Endometrial microvascular endothelial cells (primary cell): ENCODE measurements around the gene DXO. TPM values are rescaled to one million over a fixed set of nuclear protein-coding genes. Genes with fewer than 3 reads are reported as not detected.
"Not testable (repeated sequence)": the region's sequence is repeated elsewhere in the genome, so short reads cannot be mapped to it uniquely, and the experiment has no call there.

ENCODE experiments used
- in situ Hi-C: cut with HindIII; loops from 2 replicates; pipeline ENCODE4 v1.10.0; 2017; ENCODE audit warnings: low sequenced_read_pairs, low pct_unique_long_range_greater_than_20kb; ENCODE audit errors: inconsistent ontology term
- total RNA-seq: library from RNA; depleted of rRNA; stranded (reverse); fragments of >200 nt; gene quantifications from one replicate; pipeline ENCODE4 v1.2.3, GENCODE V29; 2015; ENCODE audit errors: inconsistent ontology term

The DXO gene
- 13.8 TPM for total RNA-seq

DNA sequence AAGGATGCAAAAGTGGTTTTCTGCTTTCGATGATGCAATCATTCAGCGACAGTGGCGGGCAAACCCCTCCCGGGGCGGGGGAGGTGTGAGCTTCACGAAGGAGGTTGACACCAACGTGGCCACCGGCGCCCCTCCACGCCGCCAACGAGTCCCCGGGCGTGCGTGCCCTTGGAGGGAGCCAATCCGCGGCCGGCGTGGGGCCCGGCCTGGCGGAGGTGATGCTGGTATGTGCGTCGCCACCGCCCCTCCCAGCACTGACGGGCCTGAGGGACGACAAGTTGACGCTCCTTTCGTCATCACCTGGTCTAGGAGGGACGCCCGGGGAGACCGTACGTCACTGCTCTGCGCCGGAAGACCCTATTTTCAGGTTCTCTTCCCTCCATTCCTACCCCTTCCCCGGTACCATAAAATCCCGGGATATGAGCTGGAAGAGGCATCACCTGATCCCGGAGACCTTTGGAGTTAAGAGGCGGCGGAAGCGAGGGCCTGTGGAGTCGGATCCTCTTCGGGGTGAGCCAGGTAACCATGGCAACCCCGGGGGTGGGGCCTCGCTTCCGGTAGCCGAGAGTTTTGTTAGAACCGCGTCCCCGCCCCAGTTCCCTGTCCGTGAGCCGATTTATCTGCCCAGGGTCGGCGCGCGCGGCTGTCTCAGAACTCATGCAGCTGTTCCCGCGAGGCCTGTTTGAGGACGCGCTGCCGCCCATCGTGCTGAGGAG lies at the start of gene DXO:
Gene DXO (minus strand): TSS at position 146 of the 716 bp plus-strand sequence. CDS start 463 bp downstream, outside the sequence.
- in situ Hi-C loops = no loop called here

GRCh38 chr6:32014547-32014946 lies 42.6 kb upstream of the DXO start, which contains the start of gene C4B:
TSS of gene C4B (plus strand) at chr6:32014795. CDS start at chr6:32014846, 51 bp downstream.
- in situ Hi-C loops = not testable (repeated sequence)

DNA sequence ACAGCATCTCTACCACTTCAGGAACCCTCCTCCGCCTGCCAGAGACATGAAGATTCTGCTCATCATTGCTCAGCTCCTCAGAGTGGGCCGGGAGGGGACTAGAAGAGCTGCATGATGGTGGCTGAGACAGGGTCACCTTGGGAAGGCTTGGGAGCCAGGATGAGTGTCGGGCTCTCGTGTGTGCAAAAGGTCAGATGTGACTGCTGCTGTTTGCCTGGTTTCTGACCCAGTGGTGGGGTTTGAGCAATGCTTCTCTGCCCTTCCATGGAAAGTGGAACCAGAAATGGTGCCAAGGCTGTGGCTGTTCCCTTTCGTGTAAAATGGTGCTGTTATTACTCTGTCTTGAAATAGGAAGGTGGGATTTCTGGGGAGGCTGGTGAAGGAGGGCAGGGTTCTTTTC lies 41.8 kb upstream of the DXO start:
- in situ Hi-C loops = not testable (repeated sequence)

DNA sequence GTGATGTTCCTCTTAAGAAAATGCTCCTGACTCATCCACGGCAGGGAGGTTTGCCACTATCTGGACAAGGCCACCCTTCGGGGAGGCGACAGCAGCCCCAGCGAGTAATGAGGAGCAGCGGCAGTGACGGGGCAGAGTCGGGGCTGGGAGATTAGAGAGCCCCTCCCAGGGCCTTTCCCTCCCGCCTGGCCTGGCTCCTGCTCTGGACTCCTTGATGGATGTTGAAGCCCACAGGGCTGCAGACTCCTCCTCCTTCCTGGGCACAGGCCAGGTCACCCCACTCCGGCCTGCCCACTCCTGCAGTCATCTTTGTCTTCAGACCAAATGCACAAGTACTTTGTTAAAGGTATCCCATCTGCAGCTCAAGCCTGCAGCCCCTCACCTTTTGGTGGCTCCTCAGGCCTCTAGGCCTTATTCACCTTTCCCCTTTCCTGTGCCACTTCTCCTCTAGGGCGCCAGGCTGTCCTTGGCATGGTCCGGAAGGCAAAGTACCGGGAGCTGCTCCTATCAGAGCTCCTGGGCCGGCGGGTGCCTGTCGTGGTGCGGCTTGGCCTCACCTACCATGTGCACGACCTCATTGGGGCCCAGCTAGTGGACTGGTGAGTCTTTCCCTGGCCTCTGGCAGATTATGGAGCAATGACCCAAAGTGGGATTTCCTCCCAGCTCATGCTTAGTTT lies 41.1 kb upstream of the DXO start:
- in situ Hi-C loops = not testable (repeated sequence)

- in situ Hi-C loops = not testable (repeated sequence)
Observed at GRCh38 chr6:32010856-32011530, 39.1 kb upstream of the DXO start.

- in situ Hi-C loops = not testable (repeated sequence)
Observed at GRCh38 chr6:32009537-32009936, 37.6 kb upstream of the DXO start.

DNA sequence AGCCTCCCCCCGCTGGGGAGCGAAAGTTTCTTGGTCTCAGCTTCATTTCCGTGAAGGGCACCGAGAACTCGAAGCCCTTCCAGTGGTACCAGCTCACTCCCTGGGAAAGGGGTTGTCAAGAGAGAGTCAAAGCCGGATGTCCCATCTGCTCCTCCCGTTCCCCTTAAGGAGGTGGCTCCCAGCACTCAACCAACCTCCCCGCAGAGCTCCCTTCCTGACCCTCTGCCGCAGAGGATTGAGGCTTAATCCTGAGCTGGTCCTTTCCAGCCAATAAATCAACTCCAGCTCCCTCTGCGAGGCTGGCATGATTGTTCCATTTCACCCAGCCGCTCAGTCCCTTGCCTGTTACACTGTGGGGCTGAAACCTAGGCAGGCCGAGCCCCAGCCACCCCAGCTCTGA lies 36.7 kb upstream of the DXO start:
- in situ Hi-C loops = not testable (repeated sequence)

DNA sequence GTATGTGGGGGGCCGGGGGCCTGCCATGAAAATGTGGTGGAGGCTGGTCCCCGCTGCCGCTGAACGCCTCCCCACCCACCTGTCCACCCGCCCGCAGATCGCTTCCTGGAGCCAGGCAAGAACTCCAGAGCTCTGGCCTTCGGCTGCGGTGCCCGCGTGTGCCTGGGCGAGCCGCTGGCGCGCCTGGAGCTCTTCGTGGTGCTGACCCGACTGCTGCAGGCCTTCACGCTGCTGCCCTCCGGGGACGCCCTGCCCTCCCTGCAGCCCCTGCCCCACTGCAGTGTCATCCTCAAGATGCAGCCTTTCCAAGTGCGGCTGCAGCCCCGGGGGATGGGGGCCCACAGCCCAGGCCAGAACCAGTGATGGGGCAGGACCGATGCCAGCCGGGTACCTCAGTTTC lies 36.1 kb upstream of the DXO start:
- in situ Hi-C loops = not testable (repeated sequence)

DNA sequence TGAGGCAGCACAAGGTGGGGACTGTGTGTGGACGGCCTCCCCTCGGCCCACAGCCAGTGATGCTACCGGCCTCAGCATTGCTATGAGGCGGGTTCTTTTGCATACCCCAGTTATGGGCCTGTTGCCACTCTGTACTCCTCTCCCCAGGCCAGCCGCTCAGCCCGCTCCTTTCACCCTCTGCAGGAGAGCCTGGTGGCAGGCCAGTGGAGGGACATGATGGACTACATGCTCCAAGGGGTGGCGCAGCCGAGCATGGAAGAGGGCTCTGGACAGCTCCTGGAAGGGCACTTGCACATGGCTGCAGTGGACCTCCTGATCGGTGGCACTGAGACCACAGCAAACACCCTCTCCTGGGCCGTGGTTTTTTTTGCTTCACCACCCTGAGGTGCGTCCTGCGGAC lies 35.1 kb upstream of the DXO start:
- in situ Hi-C loops = not testable (repeated sequence)

GRCh38 chr6:32005991-32006529 lies 34.1 kb upstream of the DXO start:
- in situ Hi-C loops = not testable (repeated sequence)

GRCh38 chr6:32005538-32005880 lies 33.6 kb upstream of the DXO start:
- in situ Hi-C loops = not testable (repeated sequence)

- in situ Hi-C loops = not testable (repeated sequence)
Observed at GRCh38 chr6:32004864-32005537, 33.1 kb upstream of the DXO start.

DNA sequence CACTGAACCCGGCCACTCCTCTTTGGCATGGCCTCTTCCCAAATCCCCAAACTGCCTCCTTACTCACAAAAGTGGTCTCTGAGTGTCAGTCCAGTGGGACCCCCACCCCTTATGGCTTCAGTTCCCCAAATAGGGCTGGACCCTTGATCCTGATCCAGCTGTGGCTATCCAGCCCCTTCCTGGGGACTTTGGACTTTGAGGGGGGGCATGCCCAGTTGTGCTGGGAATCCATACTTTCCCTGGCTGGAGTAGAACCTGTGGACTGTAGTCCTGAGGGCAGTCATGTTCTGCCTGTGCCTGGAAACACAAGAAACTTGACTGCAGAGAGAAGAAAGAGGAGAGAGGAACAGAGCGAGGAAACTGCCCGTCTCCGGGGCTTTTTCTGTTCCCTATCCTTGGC lies 32.5 kb upstream of the DXO start:
- in situ Hi-C loops = not testable (repeated sequence)

- in situ Hi-C loops = not testable (repeated sequence)
Observed at GRCh38 chr6:32003301-32003700, 31.4 kb upstream of the DXO start.

DNA sequence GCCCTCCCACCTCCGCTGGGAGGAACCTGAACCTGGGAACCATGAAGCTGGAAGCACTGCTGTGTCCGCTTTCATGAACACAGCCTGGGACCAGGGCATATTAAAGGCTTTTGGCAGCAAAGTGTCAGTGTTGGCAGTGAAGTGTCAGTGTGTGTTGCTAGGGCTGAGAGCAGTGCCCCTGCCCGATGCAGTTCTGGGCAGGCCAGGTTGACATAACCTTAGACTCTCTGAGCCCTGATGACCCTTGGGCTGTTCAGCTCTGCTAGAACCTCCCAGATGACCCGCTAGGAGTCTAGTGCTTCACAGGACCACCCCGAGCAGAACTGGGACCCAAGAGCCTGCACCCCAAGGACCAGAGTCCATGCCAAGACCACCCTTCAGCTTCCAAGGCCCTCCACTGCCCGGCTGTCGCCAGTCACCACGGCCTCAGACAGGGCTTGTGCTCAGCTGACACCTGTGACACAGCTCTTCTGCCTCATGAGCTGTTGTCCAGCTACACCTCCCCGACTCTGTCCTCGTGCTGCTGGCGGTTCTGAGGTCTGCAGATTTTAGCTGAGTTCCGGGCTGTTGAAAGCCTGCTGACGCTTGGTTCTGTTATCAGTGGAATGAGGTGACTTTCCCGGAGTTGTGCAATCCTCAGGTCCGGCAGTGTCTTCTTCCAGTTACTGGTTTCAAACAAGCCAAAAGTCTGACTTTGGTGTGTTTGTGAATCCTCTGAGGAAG lies 30.8 kb upstream of the DXO start:
- in situ Hi-C loops = not testable (repeated sequence)

DNA sequence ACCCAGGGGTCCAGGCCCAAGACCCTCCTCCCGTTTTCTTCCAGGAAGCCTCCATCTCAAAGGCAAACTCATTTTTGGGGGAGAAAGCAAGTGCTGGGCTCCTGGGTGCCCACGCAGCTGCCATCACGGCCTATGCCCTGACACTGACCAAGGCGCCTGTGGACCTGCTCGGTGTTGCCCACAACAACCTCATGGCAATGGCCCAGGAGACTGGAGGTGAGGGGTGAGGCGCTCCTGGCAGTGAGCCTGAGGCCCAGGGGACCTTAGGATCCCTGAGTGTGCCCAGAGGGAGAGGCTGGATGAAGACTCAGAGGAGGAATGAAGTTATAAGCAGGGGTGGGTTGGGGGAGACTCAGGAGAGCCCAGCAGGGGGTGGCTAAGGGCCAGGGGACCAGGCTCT lies 24.4 kb upstream of the DXO start:
- in situ Hi-C loops = not testable (repeated sequence)

GRCh38 chr6:31994421-31994820 lies 22.5 kb upstream of the DXO start:
- in situ Hi-C loops = not testable (repeated sequence)

GRCh38 chr6:31989363-31989762 lies 17.4 kb upstream of the DXO start:
- in situ Hi-C loops = not testable (repeated sequence)
